Tibial nerve (tissue), 4 donors: ENCODE data around the gene NTM.

Experiments
- EP300 ChIP-seq, 2 donors: sonication (generic); formaldehyde crosslinking; IDR thresholded peaks; one replicate each; pipeline ENCODE4 v1.6.1; 2017; ENCODE audit warnings: antibody characterized with exemption in 2 of 2, mild to moderate bottlenecking in 1 of 2
- POLR2A ChIP-seq, 2 donors: fragments of 450-650 bp; IDR thresholded peaks; one replicate each; pipeline ENCODE4 v1.6.1; 2017; ENCODE audit warnings: antibody characterized with exemption in 2 of 2, mild to moderate bottlenecking in 2 of 2, moderate library complexity in 2 of 2
- TF ChIP-seq, protein P1 (sequence below), 5 experiments: fragments of 200-600 bp in 3 of 5; fragments of 450-650 bp in 2 of 5; sonication (generic) in 3 of 5; IDR thresholded peaks; one replicate each; pipeline ENCODE4 v1.5.1; 2016 to 2019; ENCODE audit warnings: antibody characterized with exemption in 5 of 5, mild to moderate bottlenecking in 3 of 5, moderate library complexity in 2 of 5

DNA sequence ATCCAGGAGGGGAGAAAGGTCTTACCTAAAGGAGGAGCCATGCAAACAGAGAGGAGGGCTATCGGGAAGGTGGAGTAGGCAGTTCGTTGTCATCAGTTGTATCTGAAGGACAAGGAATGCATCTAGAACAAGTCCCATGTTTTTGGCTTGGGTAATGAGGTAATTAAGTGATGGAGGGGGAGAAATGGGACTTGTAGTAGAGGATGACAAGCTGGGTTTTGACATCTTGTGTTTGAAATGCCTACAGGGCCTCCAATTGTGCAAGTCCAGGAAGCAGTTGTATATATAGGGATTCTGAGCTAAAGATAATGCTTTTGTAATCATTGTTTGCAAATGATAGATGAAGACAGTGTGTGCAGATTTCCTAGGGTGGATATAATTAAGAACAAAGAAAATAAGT, 622.8 kb downstream of the NTM start:
- TF ChIP-seq, protein P1, sequence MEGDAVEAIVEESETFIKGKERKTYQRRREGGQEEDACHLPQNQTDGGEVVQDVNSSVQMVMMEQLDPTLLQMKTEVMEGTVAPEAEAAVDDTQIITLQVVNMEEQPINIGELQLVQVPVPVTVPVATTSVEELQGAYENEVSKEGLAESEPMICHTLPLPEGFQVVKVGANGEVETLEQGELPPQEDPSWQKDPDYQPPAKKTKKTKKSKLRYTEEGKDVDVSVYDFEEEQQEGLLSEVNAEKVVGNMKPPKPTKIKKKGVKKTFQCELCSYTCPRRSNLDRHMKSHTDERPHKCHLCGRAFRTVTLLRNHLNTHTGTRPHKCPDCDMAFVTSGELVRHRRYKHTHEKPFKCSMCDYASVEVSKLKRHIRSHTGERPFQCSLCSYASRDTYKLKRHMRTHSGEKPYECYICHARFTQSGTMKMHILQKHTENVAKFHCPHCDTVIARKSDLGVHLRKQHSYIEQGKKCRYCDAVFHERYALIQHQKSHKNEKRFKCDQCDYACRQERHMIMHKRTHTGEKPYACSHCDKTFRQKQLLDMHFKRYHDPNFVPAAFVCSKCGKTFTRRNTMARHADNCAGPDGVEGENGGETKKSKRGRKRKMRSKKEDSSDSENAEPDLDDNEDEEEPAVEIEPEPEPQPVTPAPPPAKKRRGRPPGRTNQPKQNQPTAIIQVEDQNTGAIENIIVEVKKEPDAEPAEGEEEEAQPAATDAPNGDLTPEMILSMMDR (IDR thresholded peaks at IDR 0.05): no peak
- no peak for TF ChIP-seq EP300 (IDR thresholded peaks at IDR 0.05)
- no peak for TF ChIP-seq POLR2A (IDR thresholded peaks at IDR 0.05)
